Pulmonary artery endothelial cell (primary cell): Measurements from ENCODE around the gene PNLIPRP1. TPM values are rescaled to one million over a fixed set of nuclear protein-coding genes. Genes with fewer than 3 reads are reported as not detected.

Source experiments
- DNase-seq: peaks from one replicate; pipeline ENCODE4 v3.0.0-alpha.2; 2011; ENCODE audit warnings: low read depth, low spot score
- total RNA-seq: library from RNA; depleted of rRNA; stranded (reverse); fragments of >200 nt; gene quantifications from 2 replicates; pipeline ENCODE4 v1.2.3, GENCODE V29; 2014

The PNLIPRP1 gene
- total RNA-seq, 1 donor from 2014 or later, result not detected

DNA sequence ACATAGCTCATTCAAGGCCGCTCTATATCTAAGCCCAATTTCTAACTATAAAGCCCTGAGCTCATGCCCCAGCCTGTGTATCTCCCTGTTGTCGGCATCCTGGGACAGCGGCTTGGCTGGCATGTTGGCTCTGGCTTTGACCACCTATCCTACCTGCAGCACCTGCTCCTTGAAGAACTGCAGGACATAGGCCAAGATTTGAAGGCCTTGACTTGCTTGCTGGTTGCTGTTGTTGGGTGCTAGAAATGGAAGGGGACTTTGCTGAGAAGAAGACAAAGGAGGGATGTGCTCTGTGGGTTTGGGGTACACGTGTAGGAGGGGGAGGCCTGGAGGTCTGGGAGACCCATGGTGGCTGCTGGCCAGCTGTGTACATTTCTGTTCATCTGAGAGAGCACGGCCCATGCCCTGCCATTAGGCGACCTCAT lies 41.1 kb downstream of the PNLIPRP1 start:
- DNase-seq, result no peak

GRCh38 chr10:116632596-116633215 lies 41.9 kb downstream of the PNLIPRP1 start:
- DNase-seq, result no peak

- no peak for DNase-seq
Measured at GRCh38 chr10:116633216-116633600, 42.4 kb downstream of the PNLIPRP1 start.

DNA sequence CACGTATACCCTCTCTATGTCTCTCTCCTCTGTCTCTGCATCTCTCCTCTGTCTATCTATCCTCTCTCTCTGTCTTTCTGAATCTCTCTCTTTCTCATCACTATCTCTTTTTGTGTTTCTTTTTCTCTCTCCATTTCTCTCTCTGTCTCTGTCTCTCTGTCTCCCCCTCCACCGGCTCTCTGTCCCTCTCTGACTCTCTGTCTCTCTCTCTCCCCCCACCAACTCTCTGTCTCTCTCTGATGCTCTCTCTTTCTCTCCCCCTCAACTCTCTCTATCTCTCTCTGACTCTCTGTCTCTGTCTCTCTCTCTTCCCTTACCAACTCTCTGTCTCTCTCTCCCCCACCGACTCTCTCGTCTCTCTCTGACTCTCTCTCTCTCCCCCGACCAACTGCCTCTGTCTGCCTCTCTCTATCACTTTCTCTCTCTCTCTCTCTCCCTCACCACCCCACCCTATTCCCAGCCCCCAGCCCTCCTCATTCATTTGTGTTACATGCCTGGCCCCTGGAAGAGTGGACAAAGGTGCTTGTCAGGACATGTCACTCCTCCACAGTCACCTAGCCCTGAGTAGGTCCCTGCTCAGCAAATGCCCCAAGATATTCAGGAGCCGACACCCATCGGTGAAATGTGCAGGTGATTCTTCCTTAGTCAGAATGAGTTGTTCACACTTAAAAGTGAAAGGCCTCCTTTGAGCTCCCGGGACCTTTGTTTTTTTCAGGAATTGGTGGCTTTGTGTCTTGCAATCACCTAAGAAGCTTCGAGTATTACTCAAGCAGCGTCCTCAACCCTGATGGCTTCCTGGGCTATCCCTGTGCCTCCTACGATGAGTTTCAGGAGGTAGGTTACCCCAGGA lies 43.6 kb downstream of the PNLIPRP1 start:
- DNase-seq, result no peak

GRCh38 chr10:116636385-116636784 lies 45.6 kb downstream of the PNLIPRP1 start:
- DNase-seq, result no peak

GRCh38 chr10:116636976-116637375 lies 46.2 kb downstream of the PNLIPRP1 start:
- DNase-seq, result no peak

DNA sequence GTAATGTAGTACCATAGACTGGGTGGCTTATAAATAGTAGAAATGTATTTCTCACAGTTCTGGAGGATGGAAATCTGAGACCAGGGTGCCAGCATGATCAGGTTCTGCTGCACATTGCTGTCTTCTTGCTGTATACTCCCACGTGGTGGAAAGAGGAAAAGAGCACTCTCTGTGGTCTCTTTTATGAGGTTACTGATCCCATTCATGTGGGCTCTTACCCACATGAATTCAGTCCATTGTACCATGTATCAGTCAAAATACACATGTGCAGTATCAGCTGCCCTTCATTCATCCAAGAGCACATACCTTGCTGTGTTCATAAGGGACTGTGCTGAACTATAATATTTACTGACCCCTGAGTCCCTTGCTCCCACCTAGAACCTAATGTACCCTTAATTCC lies 47.1 kb downstream of the PNLIPRP1 start:
- no peak for DNase-seq

- DNase-seq, result no peak
Measured at GRCh38 chr10:116646502-116646901, 55.7 kb downstream of the PNLIPRP1 start.

DNA sequence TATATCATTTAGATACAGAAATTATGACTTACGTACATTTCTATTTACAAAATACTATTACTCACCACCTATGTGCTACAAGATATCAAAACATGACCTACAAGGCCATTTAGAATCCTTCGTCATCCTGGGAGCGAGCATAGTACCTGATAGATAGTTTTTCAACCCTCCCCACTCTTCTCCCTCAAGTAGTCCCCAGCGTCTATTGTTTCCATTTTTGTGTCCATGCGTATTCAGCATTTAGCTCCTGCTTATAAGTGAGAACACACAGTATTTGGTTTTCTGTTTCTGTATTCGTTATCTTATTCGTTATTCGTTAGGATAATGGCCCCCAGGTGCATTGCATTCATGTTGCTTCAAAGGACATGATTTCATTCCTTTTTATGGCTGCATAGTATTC lies 58.1 kb downstream of the PNLIPRP1 start:
- DNase-seq, result no peak

DNA sequence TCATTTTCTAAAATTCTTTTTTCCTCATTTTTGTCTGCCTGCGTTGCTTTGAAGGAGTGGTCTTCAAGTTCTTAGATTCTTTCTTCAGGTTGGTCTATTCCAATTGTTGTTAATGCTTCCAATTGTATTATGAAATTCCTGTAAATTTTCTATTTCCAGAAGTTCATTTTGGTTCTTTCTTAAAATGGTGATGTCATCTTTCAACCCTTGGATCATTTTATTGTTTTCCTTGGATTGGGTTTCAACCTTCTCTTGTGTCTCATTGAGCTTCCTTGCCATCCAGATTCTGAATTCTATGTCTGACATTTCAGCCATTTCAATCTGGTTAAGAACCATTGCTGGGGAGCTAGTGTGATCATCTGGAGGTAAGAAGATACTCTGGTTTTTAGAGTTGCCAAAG lies 63.1 kb downstream of the PNLIPRP1 start:
- DNase-seq, result no peak

- no peak for DNase-seq
Measured at GRCh38 chr10:116654816-116655215, 64.1 kb downstream of the PNLIPRP1 start.

DNA sequence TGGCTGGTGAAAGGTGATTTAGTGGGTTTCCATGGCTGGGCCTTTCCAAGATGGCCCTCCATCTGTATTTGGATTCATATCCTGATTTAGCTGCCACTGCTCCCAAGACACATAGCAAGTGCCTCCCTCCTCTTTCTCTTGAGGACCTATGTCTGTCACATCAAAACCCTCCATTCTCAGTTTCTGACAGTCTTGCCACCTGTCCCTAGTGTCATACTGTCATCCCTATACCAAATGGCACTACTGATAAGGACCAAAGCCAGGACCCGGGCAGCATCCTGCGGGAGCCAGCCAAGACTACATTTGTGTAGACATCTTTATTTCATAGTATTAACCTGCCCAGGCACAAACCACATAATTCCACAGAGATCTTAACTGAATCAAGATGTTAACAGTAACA lies 64.8 kb downstream of the PNLIPRP1 start:
- DNase-seq, result no peak

GRCh38 chr10:116656044-116656443 lies 65.3 kb downstream of the PNLIPRP1 start:
- no peak for DNase-seq

DNA sequence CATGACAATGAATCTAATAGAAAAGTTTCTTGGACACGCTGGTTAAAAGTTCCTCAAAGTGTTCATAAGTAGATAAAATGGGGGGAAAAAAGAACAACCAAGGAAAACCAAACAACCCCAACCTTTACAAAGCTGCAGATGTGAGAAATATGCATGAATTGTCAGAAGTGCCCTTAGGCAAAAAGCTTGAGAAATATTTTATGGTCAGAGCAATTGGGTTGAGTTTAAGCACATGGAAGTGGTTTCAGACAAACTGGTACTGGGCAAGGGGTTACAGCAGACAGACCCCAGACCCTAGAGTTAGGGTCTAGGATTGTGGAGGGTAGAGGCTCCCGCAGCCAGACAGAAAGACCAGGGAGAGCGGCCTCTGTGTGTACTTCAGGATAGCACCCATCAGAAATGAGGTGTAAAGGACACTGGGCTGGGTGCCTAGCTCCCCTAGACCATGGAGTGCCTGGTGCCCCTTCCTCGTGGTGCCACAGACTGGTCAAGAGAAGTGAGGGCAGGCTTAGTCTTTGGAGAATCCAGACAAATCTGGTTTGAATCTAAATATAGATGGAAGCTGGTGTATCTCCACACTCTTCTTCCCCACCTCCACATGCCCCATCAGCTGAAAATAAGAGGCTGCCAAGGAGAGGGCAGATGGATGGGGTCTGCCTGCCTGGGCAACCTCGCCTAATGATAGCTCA lies 67.2 kb downstream of the PNLIPRP1 start:
- no peak for DNase-seq

Other genes starting within 250 kb of the PNLIPRP1 start
- not detected in 2 replicates for gene PNLIPRP3, start 163.1 kb upstream of the PNLIPRP1 start, total RNA-seq
- gene PNLIP, start 45.0 kb upstream of the PNLIPRP1 start, total RNA-seq, result not detected in 2 replicates
- not detected in 2 replicates for gene PNLIPRP2, start 30.0 kb downstream of the PNLIPRP1 start, total RNA-seq
- gene HSPA12A, start 151.6 kb downstream of the PNLIPRP1 start, total RNA-seq, result 0.13 and 0.42 TPM in 2 replicates